ENCODE measurements around the gene TBC1D22A.

- TF ChIP-seq POLR2AphosphoS5 (IDR thresholded peaks at IDR 0.05) (no peak), CTCF (IDR thresholded peaks at IDR 0.05) (no peak)
These were observed 94.2 kb downstream of the TBC1D22A start for GRCh38 chr22:46856661-46857060.
